HUES6 (cell line): ENCODE results near the gene WNK2.

ENCODE experiments used
- H3K27ac ChIP-seq: 2 replicates; pipeline ENCODE4 v1.7.0; 2013; ENCODE audit warnings: low read depth, mild to moderate bottlenecking, low read length, inconsistent platforms
- H3K27me3 ChIP-seq: 2 replicates; pipeline ENCODE4 v1.6.1; 2013; ENCODE audit warnings: low read length; ENCODE audit not compliant: control insufficient read depth, insufficient read depth
- H3K36me3 ChIP-seq: 2 replicates; pipeline ENCODE4 v1.6.1; 2013; ENCODE audit warnings: low read length; ENCODE audit not compliant: control insufficient read depth, insufficient read depth
- H3K4me1 ChIP-seq: 2 replicates; pipeline ENCODE4 v1.6.1; 2013; ENCODE audit warnings: low read length; ENCODE audit not compliant: control insufficient read depth, insufficient read depth
- H3K4me3 ChIP-seq: 2 replicates; pipeline ENCODE4 v1.5.1; 2013; ENCODE audit warnings: low read depth, low read length
- H3K9ac ChIP-seq: one replicate; pipeline ENCODE4 v1.6.1; 2013; ENCODE audit warnings: mild to moderate bottlenecking, low read length
- H3K9me3 ChIP-seq: 2 replicates; pipeline ENCODE4 v1.6.1; 2013; ENCODE audit warnings: low read depth, low read length; ENCODE audit not compliant: control insufficient read depth, insufficient read depth

WNK2 gene

GRCh38 chr9:93258818-93259489, 75.0 kb downstream of the WNK2 start:
- no peak overlapping the region for H3K9ac ChIP-seq
- H3K27ac ChIP-seq, result no peak overlapping the region
- H3K9me3 ChIP-seq, result no peaks in the 10 kb centered on the region
- peaks cover 19% of the 10 kb centered on the region for H3K36me3 ChIP-seq
- H3K4me1 ChIP-seq, result no peaks in the 10 kb centered on the region
- H3K27me3 ChIP-seq, result no peaks in the 10 kb centered on the region
- no peak overlapping the region for H3K4me3 ChIP-seq

GRCh38 chr9:93259490-93260262, 75.7 kb downstream of the WNK2 start:
- Histone ChIP-seq H3K36me3 (peaks cover 21% of the 10 kb centered on the region), H3K27ac (no peak overlapping the region), H3K9me3 (no peaks in the 10 kb centered on the region), H3K27me3 (no peaks in the 10 kb centered on the region), H3K9ac (no peak overlapping the region), H3K4me1 (no peaks in the 10 kb centered on the region), H3K4me3 (no peak overlapping the region)

DNA sequence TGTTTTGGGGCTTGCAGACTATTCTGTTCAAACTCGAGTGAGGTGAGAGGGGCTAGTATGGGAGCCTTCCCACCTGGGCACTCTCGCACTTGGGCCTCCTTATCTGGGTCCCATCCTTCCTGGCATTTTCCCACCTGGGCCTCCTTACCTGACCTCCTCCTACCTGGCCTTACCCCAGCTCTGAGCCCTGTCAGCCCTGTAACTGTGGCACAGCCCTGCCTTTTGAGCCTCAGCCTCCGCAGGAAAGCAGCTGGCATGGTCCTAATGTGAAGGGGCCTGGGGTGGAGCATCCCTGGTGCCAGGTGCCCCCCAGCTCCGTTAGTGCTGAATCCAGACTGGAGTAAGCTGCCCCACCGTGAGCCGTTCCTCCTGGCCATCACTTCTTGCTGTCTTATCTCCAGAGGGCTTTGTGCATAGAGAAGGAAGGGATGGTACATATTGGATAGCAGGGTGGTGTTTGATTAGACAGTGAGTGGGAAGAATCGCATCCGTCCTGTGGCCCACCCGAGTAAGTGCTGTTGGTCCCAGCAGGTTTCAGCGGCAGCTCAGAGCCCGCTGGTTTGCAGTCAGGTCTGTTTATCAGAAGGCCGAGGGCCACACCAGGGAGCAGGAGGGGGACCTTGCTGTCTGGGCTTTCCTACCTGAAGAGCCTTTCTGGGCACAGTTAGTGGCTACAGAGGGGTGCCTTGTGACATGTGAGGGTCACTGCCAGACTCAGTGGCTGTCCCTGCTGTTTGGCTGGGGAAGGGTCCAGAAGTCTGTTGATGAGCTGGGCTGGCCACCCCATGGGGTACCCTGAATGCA, 76.5 kb downstream of the WNK2 start:
- no peaks in the 10 kb centered on the region for H3K4me1 ChIP-seq
- no peak overlapping the region for H3K4me3 ChIP-seq
- H3K27ac ChIP-seq, result no peak overlapping the region
- H3K36me3 ChIP-seq, result peaks cover 19% of the 10 kb centered on the region
- H3K9ac ChIP-seq, result no peak overlapping the region
- H3K27me3 ChIP-seq, result no peaks in the 10 kb centered on the region
- H3K9me3 ChIP-seq, result no peaks in the 10 kb centered on the region

DNA sequence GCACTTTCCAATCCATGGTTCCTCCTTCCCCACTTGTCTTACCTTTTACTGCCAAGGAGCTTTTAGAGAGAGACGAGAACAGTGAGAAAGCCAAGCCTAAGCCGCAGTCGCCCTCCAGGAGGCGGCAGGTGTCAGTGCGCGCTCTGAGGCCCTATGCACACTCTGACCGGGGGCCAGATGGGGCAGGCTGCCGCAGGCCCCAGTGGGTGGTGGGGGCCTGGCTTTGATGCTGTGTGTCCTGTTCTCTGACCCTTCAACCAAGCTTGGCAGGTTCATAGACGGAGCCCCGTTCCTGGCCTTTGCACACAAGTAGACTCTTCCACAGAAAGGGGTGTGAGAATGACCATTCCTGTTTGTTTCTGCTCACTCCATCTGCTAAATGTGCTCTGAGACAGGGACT, 77.3 kb downstream of the WNK2 start:
- no peak overlapping the region for H3K9ac ChIP-seq
- no peaks in the 10 kb centered on the region for H3K4me1 ChIP-seq

GRCh38 chr9:93261735-93262523, 78.0 kb downstream of the WNK2 start:
- H3K4me1 ChIP-seq, result no peaks in the 10 kb centered on the region
- no peak overlapping the region for H3K4me3 ChIP-seq
- H3K27me3 ChIP-seq, result no peaks in the 10 kb centered on the region
- H3K9me3 ChIP-seq, result no peaks in the 10 kb centered on the region
- H3K27ac ChIP-seq, result no peak overlapping the region
- no peak overlapping the region for H3K9ac ChIP-seq
- peaks cover 18% of the 10 kb centered on the region for H3K36me3 ChIP-seq

More for the DNA sequence above, 77.3 kb downstream of the WNK2 start:
- no peak overlapping the region for H3K4me3 ChIP-seq
- H3K27me3 ChIP-seq, result no peaks in the 10 kb centered on the region
- peaks cover 22% of the 10 kb centered on the region for H3K36me3 ChIP-seq
- no peak overlapping the region for H3K27ac ChIP-seq
- no peaks in the 10 kb centered on the region for H3K9me3 ChIP-seq

GRCh38 chr9:93262537-93263310, 78.8 kb downstream of the WNK2 start:
- H3K27me3 ChIP-seq, result no peaks in the 10 kb centered on the region

DNA sequence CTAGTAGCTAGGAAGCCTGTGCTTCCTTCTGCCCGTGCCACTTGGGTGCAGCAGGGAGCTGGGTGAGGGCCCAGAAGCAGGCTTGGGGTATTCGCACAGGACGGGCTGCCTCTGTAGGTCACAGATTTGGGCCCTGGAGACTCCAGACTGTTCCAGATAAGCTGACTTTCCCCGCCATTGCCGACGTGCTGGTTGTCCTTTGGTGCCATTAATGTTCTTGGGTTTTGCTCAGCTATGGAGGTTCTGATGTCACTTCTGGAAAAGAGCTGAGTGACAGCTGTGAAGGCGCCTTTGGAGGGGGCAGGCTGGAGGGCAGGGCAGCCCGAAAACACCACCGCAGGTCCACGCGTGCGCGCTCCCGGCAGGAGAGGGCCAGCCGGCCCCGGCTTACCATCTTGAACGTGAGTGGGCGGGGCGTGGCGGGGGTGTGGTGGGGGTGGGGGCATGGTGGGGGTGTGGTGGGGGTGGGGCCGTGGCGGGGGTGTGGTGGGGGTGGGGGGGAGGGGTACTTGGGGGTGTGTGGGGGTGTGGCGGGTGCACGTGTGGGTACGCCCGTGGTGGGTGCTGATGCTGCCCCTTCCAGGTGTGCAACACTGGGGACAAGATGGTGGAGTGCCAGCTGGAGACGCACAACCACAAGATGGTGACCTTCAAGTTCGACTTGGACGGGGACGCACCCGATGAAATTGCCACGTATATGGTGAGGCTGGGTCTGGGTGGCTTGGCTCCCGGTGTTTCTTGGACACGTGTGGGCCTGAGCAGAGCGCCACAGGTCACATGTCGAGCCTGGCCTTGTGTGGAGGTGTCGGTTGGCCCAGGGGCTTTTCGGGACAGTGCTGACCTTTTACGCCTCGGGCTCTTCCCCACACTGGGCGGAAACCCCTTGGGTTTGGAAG, 79.6 kb downstream of the WNK2 start:
- Histone ChIP-seq H3K9ac (no peak overlapping the region), H3K36me3 (peaks cover 29% of the 10 kb centered on the region), H3K27ac (no peak overlapping the region), H3K4me3 (no peak overlapping the region), H3K4me1 (no peaks in the 10 kb centered on the region), H3K9me3 (no peaks in the 10 kb centered on the region), H3K27me3 (no peaks in the 10 kb centered on the region)

More at GRCh38 chr9:93262537-93263310, 78.8 kb downstream of the WNK2 start:
- no peak overlapping the region for H3K4me3 ChIP-seq
- peaks cover 21% of the 10 kb centered on the region for H3K36me3 ChIP-seq
- no peak overlapping the region for H3K9ac ChIP-seq
- no peaks in the 10 kb centered on the region for H3K4me1 ChIP-seq
- H3K9me3 ChIP-seq, result no peaks in the 10 kb centered on the region
- no peak overlapping the region for H3K27ac ChIP-seq

DNA sequence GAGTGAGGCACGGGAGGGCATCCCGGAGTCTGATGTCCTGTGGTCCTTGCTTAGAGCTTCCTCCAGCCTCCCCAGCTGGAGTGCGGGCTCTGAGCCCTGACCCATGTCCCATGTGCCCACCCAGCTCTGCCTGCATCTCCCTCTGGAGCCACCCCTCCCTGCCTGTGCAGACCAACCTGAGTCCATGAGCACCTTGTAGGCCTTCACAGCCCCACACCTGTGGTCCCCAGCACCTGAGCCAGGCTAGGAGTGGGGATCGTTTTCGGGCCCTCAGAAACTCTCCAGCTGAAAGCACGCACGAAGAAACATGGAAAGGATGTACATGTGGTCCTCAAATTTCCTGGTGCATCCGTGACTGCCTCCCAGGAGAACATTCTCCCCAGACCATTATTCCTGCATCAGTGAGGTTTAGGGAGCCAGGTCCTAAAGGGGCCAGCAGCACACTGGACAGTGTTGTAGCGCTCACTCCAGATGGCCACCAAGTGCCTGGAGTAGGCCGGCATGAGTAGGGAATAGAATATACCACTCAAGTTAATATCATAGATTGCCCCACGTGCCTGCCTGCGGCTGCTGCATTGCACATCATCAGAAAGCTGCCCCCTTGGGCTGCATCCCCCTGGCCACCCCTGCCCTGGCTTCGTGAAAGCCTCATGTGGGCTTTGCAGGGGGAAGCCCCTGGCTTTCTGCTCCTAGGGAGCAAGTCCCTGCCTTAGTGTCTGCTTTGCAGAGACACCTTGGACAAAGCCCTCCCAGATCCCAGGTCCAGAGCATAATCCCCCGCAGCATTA, 80.6 kb downstream of the WNK2 start:
- H3K4me1 ChIP-seq, result no peaks in the 10 kb centered on the region
- H3K9ac ChIP-seq, result no peak overlapping the region
- H3K27ac ChIP-seq, result no peak overlapping the region
- peaks cover 39% of the 10 kb centered on the region for H3K36me3 ChIP-seq
- H3K27me3 ChIP-seq, result no peaks in the 10 kb centered on the region
- H3K9me3 ChIP-seq, result no peaks in the 10 kb centered on the region
- H3K4me3 ChIP-seq, result no peak overlapping the region

DNA sequence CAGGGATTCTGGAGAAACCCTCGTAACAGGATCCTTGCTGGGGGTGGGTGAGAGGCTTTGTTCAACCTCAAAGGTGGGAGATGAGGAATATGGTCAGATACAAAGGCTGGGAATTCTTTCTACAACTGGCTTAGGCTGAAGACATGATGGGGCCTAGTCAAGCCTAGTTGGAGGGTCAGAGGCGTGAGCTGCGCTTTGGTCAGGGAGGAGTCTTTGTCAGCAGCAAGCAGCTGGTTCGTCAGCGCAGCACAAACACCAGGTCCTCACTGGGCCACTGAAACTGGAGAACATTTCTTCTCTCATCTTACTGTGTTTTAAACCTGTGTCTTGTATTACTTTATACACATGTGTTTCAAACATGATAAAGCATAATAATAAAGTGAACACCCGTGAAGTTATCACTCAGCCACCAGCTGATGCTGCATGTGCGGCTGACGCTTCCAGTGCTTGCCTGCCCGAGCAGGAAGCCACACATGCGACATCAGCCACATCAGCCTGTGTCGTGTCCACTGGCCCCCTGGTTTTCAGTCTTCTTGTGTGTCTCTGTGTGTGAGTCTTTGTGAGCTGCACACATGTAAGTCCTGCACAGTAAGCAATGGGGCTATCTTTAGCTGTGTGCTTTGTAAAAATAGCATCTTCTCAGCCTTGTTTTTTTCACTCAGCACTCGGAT, 81.5 kb downstream of the WNK2 start:
- Histone ChIP-seq H3K36me3 (peaks cover 46% of the 10 kb centered on the region), H3K27me3 (no peaks in the 10 kb centered on the region), H3K9me3 (no peaks in the 10 kb centered on the region), H3K9ac (no peak overlapping the region), H3K4me3 (no peak overlapping the region), H3K27ac (no peak overlapping the region), H3K4me1 (no peaks in the 10 kb centered on the region)
